ENCODE measurements around the gene GLB1L3. TPM values are rescaled to one million over a fixed set of nuclear protein-coding genes. Genes with fewer than 3 reads are reported as not detected.
A peak's percentile ranks its signal among the peaks of the same experiment; 100 is the strongest.

The GLB1L3 gene
- total and polyA plus RNA-seq, 2 of the 4 experiments (the other 2 are of a cell fraction): not detected

DNA sequence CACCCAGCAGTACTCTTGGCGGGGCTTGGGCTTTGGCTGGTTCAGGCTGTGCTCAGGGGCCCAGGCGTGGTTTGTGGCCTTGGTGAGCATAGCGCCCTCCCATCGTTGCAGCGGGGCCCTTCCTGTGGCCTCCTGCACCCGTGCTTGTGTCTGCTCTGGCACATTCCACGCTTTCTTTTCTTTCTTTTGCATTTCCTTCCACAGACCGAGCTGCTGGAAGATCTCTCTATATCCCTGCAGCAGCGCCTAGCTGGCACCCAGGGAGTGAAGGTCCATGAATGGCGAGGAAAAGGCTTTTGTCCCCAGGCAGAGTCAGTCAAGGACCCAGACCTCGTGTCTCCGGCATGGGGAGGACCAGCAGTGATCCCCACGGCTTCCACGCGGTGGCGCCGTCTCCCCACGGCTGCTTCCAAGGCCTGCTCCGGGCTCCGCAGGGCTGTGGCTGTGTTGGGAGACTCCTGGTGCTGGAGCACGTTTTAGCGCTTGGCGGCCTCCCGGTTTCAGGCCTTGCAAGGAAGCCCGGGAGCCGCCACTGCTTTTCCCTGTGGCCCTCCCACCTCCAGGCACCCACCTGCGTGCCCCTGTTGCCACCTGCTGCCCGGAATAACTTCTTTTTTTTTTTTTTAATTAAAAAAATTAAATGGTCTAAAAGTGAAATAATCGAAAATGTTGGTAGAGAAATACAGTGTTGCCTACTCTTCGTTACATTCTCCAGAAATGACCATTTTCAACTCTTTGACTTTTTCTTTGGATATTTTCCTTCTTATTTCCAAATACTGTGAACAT is 84.1 kb downstream of the GLB1L3 start:
- intact Hi-C loops (cut with micrococcal nuclease): no loop called here
- peak; percentile 60 for TF ChIP-seq CTCF (conservative IDR thresholded peaks at IDR 0.05; ENCODE audit: low read depth, low read length)
- TF ChIP-seq RFX5 (IDR thresholded peaks at IDR 0.05; ENCODE audit: low read depth, low read length): no peak
- TF ChIP-seq MAZ (IDR thresholded peaks at IDR 0.05; ENCODE audit: borderline replicate concordance, low read depth, low read length): no peak
- peak; percentile 57 for TF ChIP-seq SMC3 (IDR thresholded peaks at IDR 0.05; ENCODE audit: low read depth, low read length)
- no peak for TF ChIP-seq POLR2A (IDR thresholded peaks at IDR 0.05; ENCODE audit: low read depth, low read length)
- no peak for TF ChIP-seq MXI1 (IDR thresholded peaks at IDR 0.05; ENCODE audit: borderline replicate concordance, low read depth, low read length)
- TF ChIP-seq CEBPB (IDR thresholded peaks at IDR 0.05; ENCODE audit: low read depth, low read length): no peak
- TF ChIP-seq, protein P1, sequence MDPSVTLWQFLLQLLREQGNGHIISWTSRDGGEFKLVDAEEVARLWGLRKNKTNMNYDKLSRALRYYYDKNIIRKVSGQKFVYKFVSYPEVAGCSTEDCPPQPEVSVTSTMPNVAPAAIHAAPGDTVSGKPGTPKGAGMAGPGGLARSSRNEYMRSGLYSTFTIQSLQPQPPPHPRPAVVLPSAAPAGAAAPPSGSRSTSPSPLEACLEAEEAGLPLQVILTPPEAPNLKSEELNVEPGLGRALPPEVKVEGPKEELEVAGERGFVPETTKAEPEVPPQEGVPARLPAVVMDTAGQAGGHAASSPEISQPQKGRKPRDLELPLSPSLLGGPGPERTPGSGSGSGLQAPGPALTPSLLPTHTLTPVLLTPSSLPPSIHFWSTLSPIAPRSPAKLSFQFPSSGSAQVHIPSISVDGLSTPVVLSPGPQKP (IDR thresholded peaks at IDR 0.05; ENCODE audit: borderline replicate concordance, low read depth, low read length): no peak
- peak; percentile 73 for TF ChIP-seq RAD21 (IDR thresholded peaks at IDR 0.05; ENCODE audit: low read length)
- TF ChIP-seq CHD1 (IDR thresholded peaks at IDR 0.05; ENCODE audit: low read depth, low read length): no peak
- TF ChIP-seq BHLHE40 (IDR thresholded peaks at IDR 0.05; ENCODE audit: low read depth, low read length): no peak
- TF ChIP-seq FOS (IDR thresholded peaks at IDR 0.05; ENCODE audit: low read depth, low read length): no peak
- TF ChIP-seq NFE2L2 (IDR thresholded peaks at IDR 0.05; ENCODE audit: low read depth, low read length): no peak
- TF ChIP-seq, protein P2, sequence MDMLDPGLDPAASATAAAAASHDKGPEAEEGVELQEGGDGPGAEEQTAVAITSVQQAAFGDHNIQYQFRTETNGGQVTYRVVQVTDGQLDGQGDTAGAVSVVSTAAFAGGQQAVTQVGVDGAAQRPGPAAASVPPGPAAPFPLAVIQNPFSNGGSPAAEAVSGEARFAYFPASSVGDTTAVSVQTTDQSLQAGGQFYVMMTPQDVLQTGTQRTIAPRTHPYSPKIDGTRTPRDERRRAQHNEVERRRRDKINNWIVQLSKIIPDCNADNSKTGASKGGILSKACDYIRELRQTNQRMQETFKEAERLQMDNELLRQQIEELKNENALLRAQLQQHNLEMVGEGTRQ (IDR thresholded peaks at IDR 0.05; ENCODE audit: low read depth, low read length): no peak
- TF ChIP-seq MAFK (IDR thresholded peaks at IDR 0.05; ENCODE audit: low read depth, low read length): no peak
- no peak for TF ChIP-seq RCOR1 (IDR thresholded peaks at IDR 0.05; ENCODE audit: insufficient replicate concordance, low read length)
- CTCF ChIA-PET: no interaction called here

More for the DNA sequence above, 84.1 kb downstream of the GLB1L3 start:
- dilution Hi-C loops (cut with HindIII; ENCODE audit: low sequenced_read_pairs, unreplicated experiment) (no loop called here), in situ Hi-C loops (cut with MboI; ENCODE audit: low sequenced_read_pairs) (no loop called here)
- no peak overlapping the region for H3K56ac ChIP-seq (ENCODE audit: extremely low read depth, insufficient read depth, low read length)
- 4% methylated on average over 4 of the region's 30 CpGs; no CpG with 5 or more reads in 1 of the 2 experiments for WGBS, 2 experiments (ENCODE audit: extremely low coverage in 2 of 2, insufficient read length in 1 of 2)
- no peaks in the 10 kb centered on the region for H3K4me1 ChIP-seq (ENCODE audit: control insufficient read depth, insufficient read depth, low read length)
- POLR2A ChIA-PET (ENCODE audit: unreplicated experiment): no interaction called here
- H2BK120ac ChIP-seq (ENCODE audit: low read depth, low read length): no peak overlapping the region
- H2AK5ac ChIP-seq (ENCODE audit: low read depth, low read length): no peak overlapping the region
- no peak overlapping the region for H4K91ac ChIP-seq (ENCODE audit: insufficient read depth, low read depth, low read length)
- no peaks in the 10 kb centered on the region for H3K9me1 ChIP-seq (ENCODE audit: insufficient read depth, low read length)
- H4K5ac ChIP-seq (ENCODE audit: low read depth, low read length): no peak overlapping the region
- H3K18ac ChIP-seq (ENCODE audit: low read depth, low read length): no peak overlapping the region
- no peak overlapping the region for H3K4me3 ChIP-seq (ENCODE audit: insufficient read depth, low read depth, low read length)
- peak; percentile 32 for DNase-seq
- H3K4me2 ChIP-seq (ENCODE audit: low read depth, low read length): no peak overlapping the region
- H2BK20ac ChIP-seq (ENCODE audit: low read depth, low read length): no peak overlapping the region
- no peak overlapping the region for H3K9ac ChIP-seq (ENCODE audit: low read depth, low read length)
- H4K20me1 ChIP-seq (ENCODE audit: insufficient read depth, low read length): no peaks in the 10 kb centered on the region; the same call in 1 of the 2 replicates
- no peaks in the 10 kb centered on the region for H3K79me1 ChIP-seq (ENCODE audit: low read depth in 1 of 2, low read length in 2 of 2)
- no peak overlapping the region for H4K8ac ChIP-seq (ENCODE audit: low read depth in 2 of 2, low read length in 2 of 2)
- H3K14ac ChIP-seq (replicated peaks; ENCODE audit: low read depth, low read length): no peak overlapping the region
- no peak overlapping the region for H2AK9ac ChIP-seq (replicated peaks; ENCODE audit: low read depth, low read length, poor library complexity)
- peak; percentile 96 for ATAC-seq (ENCODE audit: low read depth)
- H3K36me3 ChIP-seq (ENCODE audit: control insufficient read depth, insufficient read depth, low read length): no peaks in the 10 kb centered on the region
- no peak overlapping the region for H3K27ac ChIP-seq (ENCODE audit: insufficient read depth, low read length)
- BruUV-seq (replicated peaks): no TSS peak
- H2BK5ac ChIP-seq (ENCODE audit: low read depth, low read length, poor library complexity, severe bottlenecking): no peak overlapping the region
- no peak overlapping the region for H3K4ac ChIP-seq (ENCODE audit: low read depth, low read length)
- H2BK15ac ChIP-seq (ENCODE audit: low read depth, low read length): no peak overlapping the region
- H3K27me3 ChIP-seq (ENCODE audit: control insufficient read depth, insufficient read depth, low read length): no peaks in the 10 kb centered on the region
- peaks cover 20% of the 10 kb centered on the region for H3K9me3 ChIP-seq (ENCODE audit: control insufficient read depth, insufficient read depth, low read length)
- peak overlapping the region; percentile 24 for H2AFZ ChIP-seq (replicated peaks; ENCODE audit: low read length, poor library complexity)
- H3K23ac ChIP-seq (ENCODE audit: low read depth, low read length): no peak overlapping the region

Measured in IMR-90 (cell line).